Measurements from ENCODE around the gene GSTP1.
A peak's percentile ranks its signal among the peaks of the same experiment; 100 is the strongest.

GSTP1 gene

GRCh38 chr11:67583247-67584204, at the start of gene GSTP1:
GSTP1 (plus strand) TSS chr11:67583812; CDS start chr11:67583844, 32 bp downstream.
- peak within 1 kb of the TSS; percentile 84 for H3K27ac ChIP-seq
- no peak for TF ChIP-seq CTCF (conservative IDR thresholded peaks at IDR 0.05)

DNA sequence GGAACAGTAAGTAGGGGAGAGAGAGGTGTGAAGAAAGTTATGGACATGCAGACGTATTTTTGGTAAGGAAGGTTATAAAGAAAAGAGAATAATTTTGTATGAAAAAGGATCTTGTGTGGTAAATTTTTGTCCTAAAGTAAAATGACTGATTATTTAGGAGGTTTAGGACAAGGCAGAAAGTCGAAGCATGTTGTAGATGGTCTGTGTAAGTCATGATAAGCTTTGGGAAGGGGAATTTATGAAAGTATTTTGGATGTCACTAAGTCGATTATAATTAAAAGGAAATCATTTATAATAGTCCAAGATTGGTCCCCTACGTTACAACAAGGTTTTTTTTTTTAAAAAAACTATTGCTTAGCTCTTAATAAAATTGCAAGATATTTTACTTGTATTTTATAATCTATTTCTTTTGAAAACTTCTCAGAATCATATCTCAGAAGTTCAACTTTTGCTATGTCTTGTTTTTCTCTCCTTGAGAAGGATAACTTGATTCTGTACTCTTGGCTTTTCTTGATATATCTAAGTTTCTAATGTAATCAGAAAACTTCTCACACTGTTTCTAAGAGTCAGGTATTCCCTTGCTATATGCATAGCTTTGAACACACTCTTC, 49.4 kb upstream of the GSTP1 start:
- TF ChIP-seq CTCF (conservative IDR thresholded peaks at IDR 0.05), result no peak
- no peak overlapping the region for H3K27ac ChIP-seq

GRCh38 chr11:67535561-67535960, 48.1 kb upstream of the GSTP1 start:
- no peak for TF ChIP-seq CTCF (conservative IDR thresholded peaks at IDR 0.05)
- no peak overlapping the region for H3K27ac ChIP-seq

- TF ChIP-seq CTCF (conservative IDR thresholded peaks at IDR 0.05), result no peak
- no peak overlapping the region for H3K27ac ChIP-seq
Measured at GRCh38 chr11:67538306-67538705, 45.3 kb upstream of the GSTP1 start.

GRCh38 chr11:67538823-67539505, 44.6 kb upstream of the GSTP1 start:
- TF ChIP-seq CTCF (conservative IDR thresholded peaks at IDR 0.05), result no peak
- no peak overlapping the region for H3K27ac ChIP-seq

DNA sequence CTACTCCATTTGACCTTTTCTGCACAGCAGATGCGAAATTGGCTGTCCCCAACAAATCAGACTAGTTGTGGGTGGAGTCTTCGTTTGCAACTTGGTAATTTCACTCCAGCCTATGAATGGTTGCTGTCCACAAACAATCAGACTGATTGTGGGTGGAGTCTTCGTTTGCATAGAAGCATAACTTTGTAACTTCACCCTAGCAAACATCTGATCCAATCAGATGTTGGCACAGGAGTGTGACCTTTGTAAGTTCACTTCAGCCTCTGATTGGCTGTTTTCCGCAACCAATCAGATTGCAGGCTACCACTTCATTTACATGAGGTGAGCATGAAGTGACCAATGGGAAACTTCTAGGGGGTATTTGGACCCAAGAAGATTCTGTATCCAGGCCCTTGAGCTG, 44.1 kb upstream of the GSTP1 start:
- H3K27ac ChIP-seq, result no peak overlapping the region
- no peak for TF ChIP-seq CTCF (conservative IDR thresholded peaks at IDR 0.05)

DNA sequence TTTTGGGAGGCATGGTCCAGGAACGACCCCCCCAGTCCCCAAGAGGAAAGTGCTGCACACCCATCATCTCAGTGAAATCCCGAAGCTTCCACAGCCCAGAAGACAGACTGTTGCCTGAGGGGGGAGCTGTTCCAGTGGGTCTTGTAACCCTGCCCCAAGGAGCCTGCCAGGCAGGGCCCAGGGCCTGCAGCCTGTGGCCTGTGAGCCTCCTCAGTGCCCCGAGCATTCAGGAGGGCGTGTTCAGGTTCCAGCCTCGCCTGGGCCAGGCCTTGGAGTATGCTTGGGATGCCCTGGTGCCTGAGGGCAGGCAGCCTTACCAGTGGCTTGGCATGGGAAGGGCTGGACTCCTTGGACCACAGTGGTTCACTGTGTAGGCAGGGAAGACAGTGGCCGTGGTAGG, 42.4 kb upstream of the GSTP1 start:
- no peak for TF ChIP-seq CTCF (conservative IDR thresholded peaks at IDR 0.05)
- H3K27ac ChIP-seq, result no peak overlapping the region
